ENCODE measurements around the gene FAM184B.

FAM184B gene

GRCh38 chr4:17635056-17635455, 146.4 kb downstream of the FAM184B start:
- DNase-seq (ENCODE audit: low spot score), result no peak

- no peak for DNase-seq (ENCODE audit: low spot score)
These were observed 147.8 kb downstream of the FAM184B start for GRCh38 chr4:17633600-17633999.

DNA sequence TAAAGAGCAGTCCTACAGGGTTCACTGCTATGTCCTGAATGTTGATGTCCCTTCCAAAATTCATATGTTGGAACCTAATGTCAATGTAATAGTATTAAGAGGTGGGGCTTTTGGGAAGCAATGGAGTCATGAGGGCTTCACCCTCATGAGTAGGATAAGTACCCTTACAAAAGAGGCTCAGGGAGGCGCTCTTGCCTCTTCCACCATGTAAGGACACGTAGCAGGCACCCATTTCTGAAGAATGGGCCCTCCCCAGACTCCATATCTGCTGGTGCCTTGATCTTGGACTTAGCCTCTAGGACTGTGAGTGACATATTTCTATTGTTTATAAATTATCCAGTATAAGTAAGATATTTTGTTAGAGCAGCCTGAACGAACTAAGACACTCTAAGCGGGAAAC, 151.2 kb downstream of the FAM184B start:
- no peak for DNase-seq (ENCODE audit: low spot score)

DNA sequence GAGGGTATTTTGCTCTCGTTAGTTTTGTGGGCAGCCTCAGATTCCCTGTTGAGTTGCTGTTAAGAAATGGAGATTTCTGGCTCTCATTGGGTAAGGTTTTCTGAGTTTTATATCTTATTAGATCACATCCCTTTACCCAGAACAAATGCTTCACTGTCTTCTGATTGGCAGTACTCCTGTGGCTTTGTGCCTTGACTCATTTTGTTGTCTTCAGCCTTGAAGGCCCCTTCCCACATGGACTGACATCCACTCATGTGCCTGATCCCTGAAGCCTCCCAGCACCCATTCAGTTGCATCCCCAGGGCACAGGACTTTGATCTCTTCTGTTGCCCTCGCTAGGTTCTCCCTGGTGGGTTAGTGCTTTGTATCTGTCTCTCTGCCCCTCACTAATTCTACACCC, 156.6 kb downstream of the FAM184B start:
- no peak for DNase-seq (ENCODE audit: low spot score)

DNA sequence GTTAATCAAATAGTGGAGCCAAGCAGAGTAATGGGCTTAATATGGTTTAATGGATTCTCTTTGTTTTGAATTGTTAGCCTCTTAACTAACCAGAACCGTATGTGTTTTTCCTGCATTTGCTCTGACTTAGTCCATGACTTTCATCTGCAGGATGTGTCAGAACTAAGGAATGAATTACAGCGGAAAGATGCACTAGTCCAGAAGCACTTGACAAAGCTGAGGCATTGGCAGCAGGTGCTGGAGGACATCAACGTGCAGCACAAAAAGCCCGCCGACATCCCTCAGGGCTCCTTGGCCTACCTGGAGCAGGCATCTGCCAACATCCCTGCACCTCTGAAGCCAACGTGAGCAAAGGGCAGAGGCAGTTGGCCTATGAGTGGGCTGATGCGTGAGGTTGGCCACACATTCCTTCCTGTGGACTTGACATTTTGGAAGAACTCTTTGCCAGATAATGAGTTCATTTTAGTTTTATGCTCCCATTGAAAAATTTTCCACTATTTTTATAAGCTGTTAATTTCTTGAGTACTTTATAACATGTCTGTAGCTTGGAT, 157.9 kb downstream of the FAM184B start:
- DNase-seq (ENCODE audit: low spot score), result no peak

- DNase-seq (ENCODE audit: low spot score), result no peak
These were observed 161.9 kb downstream of the FAM184B start for GRCh38 chr4:17619416-17620105.

GRCh38 chr4:17618926-17619325, 162.5 kb downstream of the FAM184B start:
- no peak for DNase-seq (ENCODE audit: low spot score)

DNA sequence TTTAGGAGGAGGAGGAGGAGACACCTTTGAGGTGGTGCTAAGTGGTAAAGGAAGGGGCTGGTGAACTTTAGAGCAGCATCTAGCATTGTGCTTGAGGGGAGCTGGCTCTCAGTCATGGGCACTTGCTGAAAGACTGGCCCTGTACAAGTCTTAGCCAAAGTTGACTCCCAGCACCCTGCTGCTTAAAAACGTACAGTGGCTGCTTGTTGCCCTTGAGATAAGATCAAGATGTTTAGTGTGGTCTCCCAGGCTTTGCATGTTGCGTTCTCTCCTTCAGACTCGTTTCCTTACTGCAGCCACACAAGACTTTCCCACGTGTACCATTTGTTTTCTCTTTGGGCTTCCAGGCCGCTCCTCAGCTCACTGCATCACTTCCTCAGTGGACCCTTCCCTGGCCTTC, 165.1 kb downstream of the FAM184B start:
- DNase-seq (ENCODE audit: low spot score), result no peak

DNA sequence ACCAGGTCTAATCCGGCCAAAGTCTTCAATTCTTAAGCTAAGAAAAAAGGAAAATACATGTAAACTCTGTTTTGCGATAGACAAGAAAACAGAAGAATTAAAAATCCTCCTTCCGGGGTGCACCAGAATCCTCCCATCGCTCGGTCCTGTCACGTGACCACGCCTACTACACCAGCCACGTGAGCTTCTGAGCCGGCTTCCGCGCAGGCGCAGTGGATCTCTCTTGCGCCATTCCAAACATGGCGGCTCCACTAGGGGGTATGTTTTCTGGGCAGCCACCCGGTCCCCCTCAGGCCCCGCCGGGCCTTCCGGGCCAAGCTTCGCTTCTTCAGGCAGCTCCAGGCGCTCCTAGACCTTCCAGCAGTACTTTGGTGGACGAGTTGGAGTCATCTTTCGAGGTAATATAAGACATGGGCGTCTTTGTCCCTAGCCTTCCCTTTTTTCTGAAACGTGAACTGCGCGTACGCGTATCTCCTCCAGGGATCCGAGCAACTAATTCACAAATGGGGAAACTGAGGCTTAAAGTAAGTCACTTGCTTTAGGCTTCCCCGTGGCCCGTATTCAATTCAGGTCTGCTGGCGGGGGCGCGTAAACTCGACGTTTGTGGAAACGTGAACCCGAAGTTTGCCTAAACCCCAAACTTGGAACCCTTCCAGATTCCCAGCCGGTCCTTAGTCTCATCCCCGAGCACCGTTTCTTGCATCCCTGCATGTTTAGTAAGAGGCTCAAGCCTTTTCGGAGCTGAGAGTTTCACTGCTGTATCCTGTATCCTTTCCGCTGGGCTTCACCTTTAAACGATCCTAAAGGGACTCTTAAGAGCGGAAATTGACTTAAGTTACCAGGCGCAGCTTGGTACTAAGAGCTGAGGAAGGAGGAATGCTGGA, 166.8 kb downstream of the FAM184B start, which contains the start of gene MED28:
Gene MED28 (plus strand): TSS at position 226 of the 884 bp plus-strand sequence. CDS start 14 bp downstream, at position 240.
- peak; percentile 95 for DNase-seq (ENCODE audit: low spot score)

- DNase-seq (ENCODE audit: low spot score), result no peak
These were observed 167.5 kb downstream of the FAM184B start for GRCh38 chr4:17613761-17614415.

DNA sequence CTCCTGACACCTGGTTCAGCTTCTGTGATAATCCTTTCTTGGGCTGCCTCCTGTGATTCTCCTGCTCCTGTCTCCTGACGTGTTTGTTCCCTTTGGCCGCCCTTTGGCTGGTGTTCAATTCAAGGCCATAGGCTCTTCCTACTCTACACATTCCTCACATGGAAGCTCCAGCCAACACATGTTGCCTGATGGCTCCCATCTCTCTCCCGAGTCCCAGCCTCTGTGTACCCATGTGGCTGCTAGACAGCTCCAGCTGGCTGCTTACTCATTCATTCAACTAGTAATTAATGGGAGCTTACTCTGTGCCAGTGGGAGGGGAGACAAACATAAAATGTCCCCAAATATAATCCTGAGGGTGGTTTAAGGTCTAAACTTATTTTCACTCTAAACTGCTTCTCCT, 176.2 kb downstream of the FAM184B start:
- no peak for DNase-seq (ENCODE audit: low spot score)

DNA sequence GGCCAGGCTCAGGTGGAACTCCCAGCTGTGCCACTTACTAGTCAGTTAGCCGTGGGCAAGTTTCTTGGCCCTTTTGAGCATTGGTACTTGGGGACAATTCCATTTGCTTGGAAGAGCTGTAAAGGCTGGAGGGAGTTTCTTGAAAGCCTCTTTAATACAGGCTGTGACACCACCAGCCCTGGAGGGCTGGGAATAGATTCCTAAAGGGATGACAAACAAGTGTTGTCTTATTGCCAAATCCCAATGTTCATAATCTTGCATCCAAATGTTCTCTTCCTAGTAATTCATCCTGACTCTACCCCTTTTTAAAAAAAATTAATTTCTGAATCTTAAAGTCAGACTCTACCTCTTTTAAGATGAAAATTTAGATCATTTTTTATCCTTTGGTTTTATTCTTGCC, 181.6 kb downstream of the FAM184B start:
- no peak for DNase-seq (ENCODE audit: low spot score)

DNA sequence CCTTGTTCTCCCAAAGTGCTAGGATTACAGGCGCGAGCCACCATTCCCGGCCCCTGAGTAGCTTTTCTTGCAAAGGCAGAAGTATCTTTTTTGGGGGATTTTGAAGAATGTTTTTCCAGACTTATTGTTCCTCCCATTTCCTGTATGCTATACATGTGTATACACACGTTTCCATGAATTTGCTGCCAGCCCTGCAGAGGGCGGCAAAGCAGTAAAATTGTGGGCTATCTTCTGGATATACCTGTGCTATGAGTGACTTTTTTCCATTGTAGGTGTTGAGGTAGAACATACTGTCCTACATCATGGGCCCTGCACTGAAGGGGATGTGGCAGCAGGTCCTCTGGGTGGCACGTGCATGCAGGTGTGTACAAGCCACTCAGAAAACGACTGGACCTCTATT, 183.9 kb downstream of the FAM184B start:
- no peak for DNase-seq (ENCODE audit: low spot score)

DNA sequence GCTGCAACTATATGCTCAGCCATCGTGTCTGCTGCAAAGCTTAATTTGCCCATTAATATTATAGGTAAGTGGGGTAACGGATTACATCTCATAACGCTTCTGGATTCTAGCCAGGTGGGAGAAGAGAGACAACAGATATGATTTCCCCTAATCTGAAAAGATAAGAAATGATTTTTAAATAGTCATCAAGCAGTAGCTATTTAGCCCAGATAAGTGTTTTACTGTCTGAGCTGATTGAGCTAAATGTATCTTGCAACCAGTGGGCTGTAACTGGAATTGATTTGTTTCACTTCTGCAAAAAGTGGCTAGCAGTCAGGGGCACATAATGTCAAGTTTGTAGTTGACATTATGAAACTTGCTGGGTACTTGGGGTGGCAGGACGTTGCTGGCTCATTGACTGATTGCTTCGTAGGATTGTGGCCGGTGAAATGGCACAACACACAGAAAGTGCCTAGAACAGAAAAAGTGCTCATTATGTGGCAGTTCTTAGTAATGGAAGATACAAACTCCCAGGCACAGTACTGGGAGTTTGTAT, 185.9 kb downstream of the FAM184B start:
- no peak for DNase-seq (ENCODE audit: low spot score)

DNA sequence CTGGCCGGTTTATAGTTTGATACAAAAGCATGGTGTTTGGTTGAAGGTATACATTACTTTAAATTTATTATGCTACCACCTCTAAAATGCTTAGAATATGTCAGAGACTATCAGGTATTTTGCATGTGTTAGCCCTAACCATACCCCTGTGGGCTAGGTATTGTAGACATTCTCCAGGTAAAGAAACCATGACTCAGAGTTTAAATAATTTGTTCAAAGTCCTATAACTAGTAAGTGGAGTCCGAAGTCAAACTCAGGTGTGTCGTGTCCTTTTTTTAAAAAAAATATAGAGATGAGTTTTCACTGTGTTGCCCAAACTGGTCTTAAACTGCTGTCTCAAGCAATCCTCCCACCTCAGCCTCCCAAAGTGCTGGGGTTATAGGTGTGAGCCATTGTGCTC, 192.1 kb downstream of the FAM184B start:
- no peak for DNase-seq (ENCODE audit: low spot score)

GRCh38 chr4:17587094-17587822, 194.2 kb downstream of the FAM184B start:
- DNase-seq (ENCODE audit: low spot score), result no peak

DNA sequence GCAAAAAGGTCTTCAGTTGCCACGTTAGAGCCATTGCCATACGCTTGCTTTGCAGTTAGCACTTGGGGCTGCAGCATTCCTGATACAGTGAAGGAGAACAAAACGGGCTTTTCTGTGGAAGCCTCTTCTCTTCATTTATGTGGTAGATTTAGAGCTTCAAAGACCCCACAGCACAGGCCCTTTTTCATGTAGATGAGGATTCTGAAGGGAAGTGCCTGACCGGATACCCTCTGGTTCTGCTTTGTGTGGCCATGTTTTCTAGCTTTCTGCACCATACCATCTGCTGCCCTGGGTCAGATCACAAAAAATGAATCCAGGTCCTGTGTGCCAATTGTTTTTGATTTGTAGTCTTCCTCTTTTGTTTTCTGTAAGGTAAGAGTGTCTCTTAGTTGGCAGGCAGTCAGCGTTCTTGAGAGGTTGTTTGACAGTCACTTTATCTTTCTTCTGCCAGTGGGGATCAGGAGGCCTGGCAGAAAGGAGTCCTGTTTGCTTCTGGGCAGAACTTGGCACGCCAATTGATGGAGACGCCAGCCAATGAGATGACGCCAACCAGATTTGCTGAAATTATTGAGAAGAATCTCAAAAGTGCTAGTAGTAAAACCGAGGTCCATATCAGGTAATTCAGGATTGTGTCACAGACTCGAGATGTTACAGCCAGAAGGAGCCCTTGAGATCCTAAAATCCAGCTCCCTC, 196.8 kb downstream of the FAM184B start:
- no peak for DNase-seq (ENCODE audit: low spot score)

- DNase-seq (ENCODE audit: low spot score), result no peak
These were observed 197.5 kb downstream of the FAM184B start for GRCh38 chr4:17583941-17584340.

GRCh38 chr4:17583276-17583675, 198.1 kb downstream of the FAM184B start:
- DNase-seq (ENCODE audit: low spot score), result no peak

DNA sequence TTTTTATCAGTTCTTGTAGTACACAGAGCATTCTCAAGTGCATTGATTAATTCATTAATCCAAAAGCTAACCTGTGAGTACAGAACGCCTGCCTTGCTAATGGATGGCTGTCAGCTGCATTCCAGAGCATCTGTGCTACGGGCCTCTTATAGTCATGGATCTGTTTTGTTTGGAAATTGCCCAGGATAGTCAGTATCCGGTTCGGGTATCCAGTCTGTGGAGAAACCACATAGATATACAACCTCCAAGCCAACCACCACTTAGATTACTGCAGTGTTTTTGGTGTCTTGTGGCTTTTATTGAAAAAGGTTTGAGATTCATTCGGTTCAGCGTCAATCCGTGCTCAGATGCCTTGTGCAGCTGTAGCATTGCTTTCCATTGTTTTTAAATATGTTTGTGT, 200.5 kb downstream of the FAM184B start:
- DNase-seq (ENCODE audit: low spot score), result no peak

Measured in CD4-positive, alpha-beta T cell treated with Interleukin-2 at 100 ng/mL for 4 hours (primary cell).